HG03135 (cell line): ENCODE results near the gene AKNA.
"Not testable (repeated sequence)": the region's sequence is repeated elsewhere in the genome, so short reads cannot be mapped to it uniquely, and the experiment has no call there.

Experiments used
- ATAC-seq: cut with Tn5 transposase; IDR thresholded peaks from one replicate; pipeline ENCODE4 v1.9.1; 2021; ENCODE audit warnings: mild to moderate bottlenecking, moderate library complexity; ENCODE audit not compliant: unreplicated experiment

AKNA gene

DNA sequence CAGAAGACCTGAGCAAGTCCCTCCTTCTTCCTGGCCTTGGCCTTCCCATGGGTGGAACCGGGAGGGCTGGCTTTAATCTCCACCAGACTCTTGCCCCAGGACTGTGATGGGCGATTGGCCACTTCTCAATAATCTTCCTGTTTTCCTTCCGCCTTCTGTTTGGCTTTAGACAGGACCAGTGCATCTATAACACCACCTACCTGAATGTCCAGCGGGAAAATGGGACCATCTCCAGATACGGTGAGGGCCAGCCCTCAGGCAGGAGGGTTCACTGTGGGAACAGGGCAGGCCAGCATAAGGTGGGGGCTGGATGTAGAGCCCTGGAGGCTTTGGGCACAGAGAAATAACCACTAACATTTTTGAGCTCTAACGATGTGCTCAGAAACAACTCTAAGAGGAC, 63.9 kb downstream of the AKNA start:
- ATAC-seq, result not testable (repeated sequence)

DNA sequence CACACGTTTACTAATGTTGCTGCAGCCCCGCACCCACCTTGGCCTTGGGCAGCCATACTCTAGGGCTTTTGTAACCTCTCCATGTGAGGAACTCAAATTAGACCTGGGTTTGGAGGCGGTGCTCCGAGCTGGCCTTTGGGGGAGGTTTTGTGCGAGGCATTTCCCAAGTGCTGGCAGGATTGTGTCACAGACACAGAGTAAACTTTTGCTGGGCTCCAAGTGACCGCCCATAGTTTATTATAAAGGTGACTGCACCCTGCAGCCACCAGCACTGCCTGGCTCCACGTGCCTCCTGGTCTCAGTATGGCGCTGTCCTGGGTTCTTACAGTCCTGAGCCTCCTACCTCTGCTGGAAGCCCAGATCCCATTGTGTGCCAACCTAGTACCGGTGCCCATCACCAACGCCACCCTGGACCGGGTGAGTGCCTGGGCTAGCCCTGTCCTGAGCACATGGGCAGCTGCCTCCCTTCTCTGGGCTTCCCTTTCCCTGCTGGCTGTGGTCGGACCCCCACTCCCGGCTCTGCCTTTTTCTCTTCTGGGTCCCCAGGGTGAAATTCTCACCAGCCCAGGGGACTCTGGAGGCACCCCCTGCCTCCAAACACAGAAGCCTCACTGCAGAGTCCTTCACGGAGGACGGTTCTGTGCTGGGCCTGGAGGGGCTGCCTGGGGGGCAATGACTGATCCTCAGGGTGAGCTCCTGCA, 64.8 kb downstream of the AKNA start, which contains the start of gene ORM1:
Gene ORM1, plus strand, starts transcription at position 268 of the 701 bp plus-strand sequence. Its CDS starts 36 bp downstream, at position 304.
- not testable (repeated sequence) for ATAC-seq

DNA sequence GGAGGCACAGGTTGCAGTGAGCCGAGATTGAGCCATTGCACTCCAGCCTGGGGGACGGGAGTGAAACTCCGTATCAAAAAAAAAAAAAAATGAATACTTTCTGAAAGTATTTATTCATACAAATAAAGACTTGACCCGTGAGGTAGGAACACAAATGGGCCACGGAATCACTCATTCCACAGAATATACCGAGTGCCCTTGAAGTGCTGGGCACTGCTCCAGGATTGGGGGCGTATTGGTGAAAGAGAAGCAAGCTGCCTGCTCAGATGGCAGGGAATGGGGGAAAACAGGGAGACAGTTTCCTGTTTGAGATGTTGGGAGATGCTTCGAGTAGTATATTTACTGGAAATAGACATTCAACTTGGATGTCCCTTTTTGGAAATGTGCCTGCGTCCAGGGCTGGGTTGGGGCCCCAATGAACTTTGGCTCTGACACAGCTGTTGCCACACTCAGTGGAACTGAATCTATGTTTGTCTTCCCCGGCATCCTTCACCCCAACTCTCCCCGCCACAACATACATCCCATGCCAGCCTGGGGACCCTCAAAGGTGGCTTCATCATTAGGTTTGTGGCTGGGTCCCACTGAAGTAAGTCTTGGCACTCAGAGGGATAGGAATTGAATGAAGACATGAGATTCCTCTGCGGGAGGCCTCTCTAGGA, 65.5 kb downstream of the AKNA start:
- not testable (repeated sequence) for ATAC-seq

DNA sequence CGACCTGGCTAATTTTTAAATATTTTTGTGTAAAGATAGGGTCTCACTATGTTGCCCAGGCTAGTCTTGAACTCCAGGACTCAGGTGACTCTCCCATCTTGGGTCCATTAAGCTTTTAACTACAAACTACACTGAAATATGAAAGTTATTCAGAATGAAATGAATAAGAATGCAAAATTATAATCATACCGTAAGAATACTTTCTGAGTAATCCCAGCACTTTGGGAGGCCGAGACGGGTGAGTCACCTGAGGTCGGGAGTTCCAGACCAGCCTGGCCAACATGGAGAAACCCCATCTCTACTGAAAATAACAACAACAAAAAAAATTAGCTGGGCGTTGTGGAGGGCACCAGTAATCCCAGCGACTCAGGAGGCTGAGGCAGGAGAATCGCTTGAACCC, 66.0 kb downstream of the AKNA start:
- no peak for ATAC-seq

DNA sequence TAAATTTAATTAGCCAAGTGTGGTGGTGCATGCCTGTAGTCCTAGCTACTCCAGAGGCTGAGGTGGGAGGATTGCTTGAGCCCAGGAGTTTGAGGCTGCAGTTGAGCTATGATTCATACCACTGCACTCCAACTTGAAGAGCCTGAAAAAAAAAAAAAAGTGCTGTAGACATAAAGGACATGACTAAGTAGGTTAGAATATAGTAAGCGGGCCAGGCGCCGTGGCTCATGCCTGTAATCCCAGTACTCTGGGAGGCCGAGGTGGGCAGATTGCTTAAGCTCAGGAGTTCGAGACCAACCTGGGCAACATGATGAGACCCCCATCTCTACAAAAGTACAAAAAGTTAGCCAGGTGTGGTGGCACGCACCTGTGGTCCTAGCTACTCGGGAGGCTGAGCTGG, 67.1 kb downstream of the AKNA start:
- not testable (repeated sequence) for ATAC-seq

DNA sequence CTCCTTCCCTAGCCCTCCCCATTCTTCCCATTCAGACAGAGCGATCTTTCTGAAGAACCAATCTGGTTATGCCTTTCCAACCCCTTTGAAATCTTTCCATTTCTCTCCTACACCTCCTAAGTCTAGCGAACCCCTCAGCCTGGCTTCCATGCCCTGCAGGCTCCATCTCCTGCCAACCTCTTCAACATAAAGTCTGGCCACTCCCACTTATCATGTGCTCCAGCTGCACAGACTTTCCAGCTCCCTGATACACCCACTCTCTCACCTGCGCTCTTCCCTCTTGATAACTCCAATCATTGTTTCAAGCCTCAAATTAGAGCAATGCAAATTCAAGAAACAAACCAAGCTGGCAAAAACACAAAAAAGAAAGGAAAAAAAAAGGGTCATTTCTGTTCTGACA, 68.6 kb downstream of the AKNA start:
- ATAC-seq, result no peak

DNA sequence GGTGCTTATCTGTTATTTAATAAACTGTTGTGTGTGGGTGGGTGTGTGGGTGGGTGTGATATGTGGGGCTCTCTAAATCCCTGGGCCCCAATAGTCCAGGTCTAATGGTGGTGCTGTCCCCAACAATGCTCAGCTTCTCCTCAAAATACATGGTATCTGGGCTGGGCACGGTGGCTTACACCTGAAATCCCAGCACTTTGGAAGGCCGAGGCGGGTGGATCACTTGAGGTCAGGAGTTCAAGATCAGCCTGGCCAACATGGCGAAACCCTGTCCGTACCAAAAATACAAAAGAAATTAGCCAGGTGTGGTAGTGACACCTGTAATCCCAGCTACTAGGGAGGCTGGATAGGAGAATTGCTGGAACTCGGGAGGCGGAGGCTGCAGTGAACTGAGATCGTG, 69.4 kb downstream of the AKNA start:
- no peak for ATAC-seq

DNA sequence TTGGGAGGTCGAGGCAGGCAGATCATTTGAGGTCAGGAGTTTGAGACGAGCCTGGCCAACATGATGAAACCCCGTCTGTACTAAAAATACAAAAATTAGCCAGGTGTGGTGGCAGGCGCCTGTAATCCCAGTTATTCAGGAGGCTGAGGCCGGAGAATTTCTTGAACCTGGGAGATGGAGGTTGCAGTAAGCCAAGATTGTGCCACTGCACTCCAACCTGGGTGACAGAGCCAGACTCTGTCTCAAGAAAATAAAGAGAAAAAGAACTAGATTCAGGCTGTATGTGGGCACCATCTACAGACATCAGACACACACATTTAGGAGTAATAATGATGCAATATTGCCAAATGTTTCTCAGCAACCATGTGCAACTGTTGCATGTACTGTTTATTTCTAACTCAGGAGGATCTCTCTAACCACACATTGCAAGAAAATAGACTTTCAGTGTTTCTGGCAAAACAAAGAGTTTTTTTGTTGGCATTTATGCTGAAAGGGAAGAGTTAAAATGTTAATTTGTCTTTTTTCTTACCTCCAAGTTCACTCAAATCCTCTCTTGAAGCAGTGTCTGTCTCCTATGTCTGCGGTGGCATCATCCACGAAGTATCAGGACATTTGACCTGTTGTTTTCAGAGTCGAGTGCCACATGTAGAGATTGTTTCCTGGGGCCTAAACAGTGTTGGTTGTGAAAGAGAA, 70.0 kb downstream of the AKNA start:
- no peak for ATAC-seq

DNA sequence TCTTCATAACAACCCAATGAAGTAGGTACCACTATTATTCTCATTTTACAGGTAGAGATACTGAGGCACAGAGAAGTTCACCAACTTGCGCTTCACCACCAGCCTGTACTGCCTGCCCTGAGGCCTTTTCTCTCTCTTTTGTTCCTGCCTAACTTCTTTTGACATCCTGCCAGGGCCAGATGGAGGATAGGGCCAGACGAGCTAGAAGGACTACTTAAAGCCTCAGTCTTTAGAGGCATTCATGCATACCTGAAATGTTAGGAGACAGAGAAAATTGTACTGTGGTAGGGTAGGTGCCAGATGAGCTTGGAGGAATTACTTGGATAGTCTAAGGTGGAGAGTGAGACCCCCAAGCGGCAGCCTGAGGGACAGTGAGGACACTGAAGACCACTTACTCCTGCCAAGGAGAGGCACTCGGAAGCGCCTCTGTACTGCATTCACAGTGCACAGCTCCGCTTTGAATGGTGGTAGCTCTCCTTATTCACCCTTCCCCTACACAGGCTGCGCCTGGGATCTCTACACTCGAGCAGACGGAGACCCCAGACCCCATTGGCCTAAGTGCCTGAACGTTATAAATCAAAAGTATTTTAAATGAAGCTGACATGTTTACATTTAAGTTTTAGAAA, 71.1 kb downstream of the AKNA start:
- ATAC-seq, result no peak

DNA sequence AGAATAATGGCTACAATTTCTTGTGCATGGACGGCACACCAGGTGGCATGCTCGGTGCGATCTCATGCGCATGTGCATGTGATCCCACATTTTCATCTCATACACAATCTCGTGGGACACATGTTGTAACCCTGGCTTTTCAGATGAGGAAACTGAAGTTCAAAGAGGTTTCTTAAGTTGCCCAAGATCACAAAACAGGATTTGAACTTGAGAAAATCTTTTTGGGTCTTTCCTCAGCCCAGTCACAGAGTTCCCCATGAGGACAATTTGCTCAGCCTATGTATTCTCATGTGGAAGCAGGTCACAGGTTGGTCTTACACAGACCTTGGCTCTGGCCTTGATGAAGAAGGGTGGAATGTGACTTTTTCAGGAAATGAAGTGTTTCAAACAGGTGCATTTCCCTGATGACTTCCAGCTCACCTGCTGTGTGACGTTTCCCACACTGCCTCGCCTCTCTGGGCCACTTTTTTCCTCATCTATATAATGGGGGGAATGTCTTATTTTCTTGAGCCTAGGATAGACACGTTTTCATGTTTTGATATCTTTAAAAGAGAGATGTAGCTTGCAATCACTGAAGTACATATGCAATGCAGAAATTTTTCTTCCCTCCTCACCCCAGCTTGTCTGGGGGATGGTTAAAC, 71.9 kb downstream of the AKNA start:
- no peak for ATAC-seq

DNA sequence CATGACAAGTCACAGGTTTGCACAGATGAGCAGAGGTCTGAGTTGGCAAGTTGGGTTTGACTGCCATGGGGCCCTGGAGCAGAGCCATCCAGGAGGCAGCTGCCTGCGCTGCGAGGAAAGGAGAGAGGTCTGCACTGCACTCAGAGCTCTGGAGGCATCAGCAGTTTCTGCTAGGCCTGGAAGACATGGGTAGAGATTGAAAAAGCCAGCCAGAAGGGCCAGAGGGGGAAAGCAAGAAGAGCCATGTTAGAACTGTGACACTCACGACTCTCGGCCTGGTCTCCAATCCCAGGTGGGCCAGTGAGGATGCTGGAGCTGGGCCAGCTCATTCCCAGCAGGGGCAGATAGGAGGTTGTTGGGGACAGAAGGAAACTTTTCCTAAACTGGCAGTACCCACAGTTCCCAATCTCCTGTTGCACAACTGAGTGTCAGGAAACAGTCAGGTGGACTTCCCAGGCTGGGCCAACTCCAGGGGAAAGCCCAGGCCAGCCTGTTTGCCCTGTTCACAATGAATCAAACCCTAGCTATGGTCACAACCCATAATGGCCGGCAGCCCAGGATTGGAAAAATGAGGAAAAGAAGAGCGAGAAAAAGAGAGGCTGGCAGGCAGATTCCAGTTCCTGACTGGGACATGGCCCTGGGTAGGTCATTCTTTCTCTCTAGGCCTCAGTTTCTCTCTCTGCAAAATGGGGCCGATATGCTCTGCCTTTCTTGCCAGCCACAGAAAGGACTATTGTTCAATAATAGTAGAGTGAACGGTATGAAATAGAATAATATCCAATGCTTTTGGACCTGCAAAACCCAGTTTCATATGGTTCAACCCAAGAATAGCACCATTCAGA, 72.7 kb downstream of the AKNA start:
- ATAC-seq, result no peak

DNA sequence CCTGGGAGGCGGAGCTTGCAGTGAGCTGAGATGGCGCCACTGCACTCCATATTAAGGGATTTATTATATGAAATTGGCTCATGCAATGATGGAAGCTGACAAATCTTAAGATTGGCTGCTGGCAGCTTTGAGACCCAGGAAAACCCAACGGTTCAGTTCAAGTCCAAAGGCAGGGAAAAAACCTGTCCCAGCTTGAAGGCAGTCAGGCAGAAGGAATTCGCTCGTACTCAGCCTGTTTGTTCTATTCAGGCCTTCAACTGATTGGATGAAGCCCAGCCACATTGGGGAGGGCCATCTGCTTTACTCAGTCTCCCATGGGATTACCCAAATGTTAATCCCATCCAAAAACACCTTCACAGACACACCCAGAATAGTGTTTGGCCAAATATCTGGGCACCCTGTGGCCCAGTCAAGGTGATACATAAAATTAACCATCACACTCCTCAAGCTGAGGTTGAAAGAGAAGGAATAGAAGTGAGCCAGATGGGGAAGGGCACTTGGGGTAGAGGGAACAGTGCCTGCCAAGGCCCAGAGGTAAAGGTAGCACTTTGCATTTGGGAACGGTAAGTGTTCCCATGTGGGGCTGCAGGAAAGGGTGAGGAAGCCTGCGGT, 73.4 kb downstream of the AKNA start:
- ATAC-seq, result no peak

DNA sequence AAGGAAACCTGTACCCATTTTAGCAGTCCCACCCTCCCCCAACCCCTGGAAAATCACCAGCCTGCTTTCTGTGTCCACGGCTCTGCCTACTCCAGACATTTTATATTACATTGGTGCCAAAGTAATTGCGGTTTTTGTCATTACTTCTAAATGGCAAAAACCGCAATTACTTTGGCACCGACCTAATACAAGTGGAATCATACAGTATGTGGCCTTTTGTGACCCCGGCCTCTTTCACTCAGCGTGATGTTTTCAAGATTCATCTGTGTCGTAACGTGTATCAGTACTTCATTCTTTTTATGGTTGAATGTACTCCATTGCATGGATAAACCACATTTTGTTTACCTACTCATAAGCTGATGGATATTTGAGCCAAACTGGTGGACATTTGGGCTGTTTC, 74.6 kb downstream of the AKNA start:
- ATAC-seq, result no peak

DNA sequence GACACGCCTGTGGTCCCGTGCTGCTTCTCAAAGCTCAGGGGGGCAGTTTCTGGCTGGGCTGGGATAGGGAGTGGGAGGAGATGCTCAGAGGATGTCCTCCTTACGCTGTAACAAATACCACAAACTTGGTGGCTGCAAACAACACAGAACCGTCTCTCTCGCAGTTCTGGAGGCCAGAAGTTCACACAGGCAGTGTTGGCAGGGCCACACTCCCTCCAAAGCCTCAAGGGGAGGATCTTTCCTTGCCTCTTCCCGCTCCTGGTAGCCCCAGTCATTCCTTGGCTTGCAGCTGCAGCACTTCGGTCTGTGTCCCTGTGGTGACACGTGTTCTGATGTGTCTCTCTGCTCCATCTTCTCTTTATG, 75.3 kb downstream of the AKNA start:
- ATAC-seq, result no peak

DNA sequence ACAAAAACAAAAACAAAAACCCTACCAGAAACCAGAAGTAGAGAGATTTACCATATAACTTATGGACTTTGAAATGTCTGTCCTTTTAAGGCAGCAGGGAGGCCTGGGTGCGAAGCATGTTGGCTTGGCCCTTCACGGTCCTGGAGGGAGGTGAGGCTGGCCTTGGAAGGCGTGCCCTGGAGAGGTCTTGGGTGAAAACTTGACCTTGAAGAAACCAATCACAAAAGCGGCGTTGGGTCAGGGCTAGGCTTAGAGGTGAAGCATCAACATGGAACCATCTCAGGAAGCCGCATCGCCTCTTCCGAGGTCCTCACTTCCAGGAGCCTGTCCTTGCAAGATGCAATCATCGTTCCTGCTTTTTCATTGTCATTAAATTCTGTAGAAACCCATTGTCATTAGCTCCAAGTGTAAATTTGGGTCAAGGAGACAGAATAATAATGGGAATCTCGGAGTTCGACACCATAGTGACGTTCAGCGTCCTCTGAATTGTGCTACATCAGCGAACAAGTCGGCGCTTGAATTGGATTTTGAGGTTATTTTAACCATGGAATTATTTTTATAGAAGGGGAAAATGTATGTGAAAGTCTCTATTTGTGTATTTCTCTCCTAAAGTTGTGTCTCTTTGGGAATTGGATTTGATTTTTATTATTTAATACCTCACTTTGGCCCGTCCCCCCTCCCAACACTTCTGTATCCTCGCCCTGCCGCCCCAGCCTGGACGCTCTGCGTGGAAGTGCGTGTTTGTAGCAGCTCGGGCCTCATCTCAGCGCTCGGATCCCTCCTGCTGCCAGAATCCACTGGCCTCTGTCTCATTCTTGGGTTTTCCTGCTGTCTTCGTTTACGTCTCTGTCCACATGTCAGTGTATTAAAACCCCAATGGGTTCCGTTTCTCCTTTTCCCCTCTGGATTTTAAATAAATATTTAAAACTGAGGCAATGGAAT, 75.9 kb downstream of the AKNA start:
- ATAC-seq, result no peak

DNA sequence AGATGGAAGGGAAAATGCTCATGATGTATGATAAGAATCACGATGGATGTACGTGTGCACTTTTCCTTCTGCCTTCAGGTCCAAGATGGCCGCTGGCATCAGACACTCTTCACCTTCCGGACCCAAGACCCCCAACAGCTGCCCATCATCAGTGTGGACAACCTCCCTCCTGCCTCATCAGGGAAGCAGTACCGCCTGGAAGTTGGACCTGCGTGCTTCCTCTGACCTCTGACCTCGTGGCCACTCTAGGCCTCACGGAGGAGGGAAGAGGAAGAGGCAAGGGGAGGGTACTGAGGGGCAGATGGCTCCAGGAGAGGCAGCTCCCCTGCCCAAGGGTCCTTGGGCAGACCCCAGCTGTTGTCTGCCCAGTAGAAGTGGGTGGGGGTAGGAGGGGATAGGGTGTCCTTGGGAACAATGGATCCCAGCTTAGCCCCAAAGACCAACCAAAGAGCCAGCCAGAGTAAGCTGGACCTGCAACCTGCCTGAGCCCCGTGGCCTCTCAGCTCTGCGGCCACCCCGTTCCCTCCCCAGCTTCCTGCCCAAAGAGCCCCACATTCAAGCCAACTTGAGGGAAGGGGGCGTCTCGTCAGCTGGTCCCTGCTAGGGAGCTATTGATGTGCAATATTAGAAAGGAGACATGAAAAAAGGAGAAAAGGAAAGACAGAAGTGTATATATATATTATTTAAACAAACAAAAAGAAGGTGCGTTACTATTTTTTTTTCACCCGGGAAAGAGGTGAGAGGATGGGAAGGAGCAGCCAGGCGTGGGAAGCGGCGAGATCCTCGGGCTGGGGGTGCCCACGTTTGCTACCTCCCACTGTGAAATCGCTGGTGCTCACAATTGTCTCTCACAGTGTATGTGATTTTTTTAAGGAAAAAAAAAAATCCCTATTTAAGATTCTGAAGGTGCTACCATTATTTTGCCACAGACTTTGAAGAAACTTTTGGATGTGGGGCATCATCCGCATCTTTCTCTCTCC, 77.0 kb downstream of the AKNA start:
- no peak for ATAC-seq

DNA sequence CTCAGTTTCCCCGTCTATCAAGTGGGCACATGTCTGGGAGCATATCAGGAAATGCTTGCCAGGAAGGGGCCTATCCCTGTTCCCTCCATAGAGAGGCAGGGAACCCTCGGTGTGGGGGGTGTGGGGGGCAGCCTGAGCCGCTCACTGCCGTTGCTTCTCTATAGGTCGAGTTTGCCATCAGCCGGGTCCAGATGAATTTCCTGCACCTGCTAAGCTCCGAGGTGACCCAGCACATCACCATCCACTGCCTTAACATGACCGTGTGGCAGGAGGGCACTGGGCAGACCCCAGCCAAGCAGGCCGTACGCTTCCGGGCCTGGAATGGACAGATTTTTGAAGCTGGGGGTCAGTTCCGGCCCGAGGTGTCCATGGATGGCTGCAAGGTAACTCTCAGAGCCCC, 78.7 kb downstream of the AKNA start:
- no peak for ATAC-seq
